ENCODE results near the gene ELP2.

- TF ChIP-seq, protein P1, sequence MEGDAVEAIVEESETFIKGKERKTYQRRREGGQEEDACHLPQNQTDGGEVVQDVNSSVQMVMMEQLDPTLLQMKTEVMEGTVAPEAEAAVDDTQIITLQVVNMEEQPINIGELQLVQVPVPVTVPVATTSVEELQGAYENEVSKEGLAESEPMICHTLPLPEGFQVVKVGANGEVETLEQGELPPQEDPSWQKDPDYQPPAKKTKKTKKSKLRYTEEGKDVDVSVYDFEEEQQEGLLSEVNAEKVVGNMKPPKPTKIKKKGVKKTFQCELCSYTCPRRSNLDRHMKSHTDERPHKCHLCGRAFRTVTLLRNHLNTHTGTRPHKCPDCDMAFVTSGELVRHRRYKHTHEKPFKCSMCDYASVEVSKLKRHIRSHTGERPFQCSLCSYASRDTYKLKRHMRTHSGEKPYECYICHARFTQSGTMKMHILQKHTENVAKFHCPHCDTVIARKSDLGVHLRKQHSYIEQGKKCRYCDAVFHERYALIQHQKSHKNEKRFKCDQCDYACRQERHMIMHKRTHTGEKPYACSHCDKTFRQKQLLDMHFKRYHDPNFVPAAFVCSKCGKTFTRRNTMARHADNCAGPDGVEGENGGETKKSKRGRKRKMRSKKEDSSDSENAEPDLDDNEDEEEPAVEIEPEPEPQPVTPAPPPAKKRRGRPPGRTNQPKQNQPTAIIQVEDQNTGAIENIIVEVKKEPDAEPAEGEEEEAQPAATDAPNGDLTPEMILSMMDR (IDR thresholded peaks at IDR 0.05) = no peak
- no peak for TF ChIP-seq POLR2AphosphoS5 (IDR thresholded peaks at IDR 0.05)
- TF ChIP-seq POLR2A (IDR thresholded peaks at IDR 0.05) = no peak
Observed at GRCh38 chr18:36176177-36176584, 46.5 kb downstream of the ELP2 start.
